Keratinocyte (primary cell): ENCODE data around the gene ITGB6.

ENCODE experiments used
- EZH2 ChIP-seq: IDR thresholded peaks from one replicate; pipeline ENCODE4 v1.6.1; 2012; ENCODE audit warnings: inconsistent platforms, mild to moderate bottlenecking, low read length, moderate library complexity
- TF ChIP-seq, protein P1 (sequence below), 3 experiments: IDR thresholded peaks in 1 of 3; conservative IDR thresholded peaks in 1 of 3; optimal IDR thresholded peaks in 1 of 3; 2 replicates in 2 of 3; 3 replicates in 1 of 3; pipeline versions ENCODE3 to v1.5.1; 2011; ENCODE audit warnings: low read length in 3 of 3, mild to moderate bottlenecking in 3 of 3, moderate library complexity in 2 of 3, control low read depth in 1 of 3, inconsistent platforms in 1 of 3; ENCODE audit not compliant: insufficient read depth in 2 of 3; ENCODE audit errors: extremely low read depth in 1 of 3

DNA sequence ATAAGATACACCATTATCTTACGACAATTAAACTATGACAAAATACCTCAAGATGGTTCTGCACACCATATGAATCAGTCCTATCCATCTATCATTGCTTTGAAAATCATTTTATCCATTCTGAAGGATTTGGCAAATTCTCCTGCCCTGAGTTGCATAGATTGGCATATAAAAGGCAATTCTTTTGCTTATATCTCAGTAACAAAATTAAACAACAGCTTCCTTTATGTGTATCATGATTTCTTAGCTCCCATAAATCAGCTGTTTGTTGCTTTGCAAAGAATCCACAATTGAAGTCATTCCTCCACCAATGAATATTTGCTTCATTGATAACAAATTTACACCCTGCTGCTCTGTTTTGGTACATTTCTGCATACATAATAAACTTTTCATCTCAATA lies 61.7 kb downstream of the ITGB6 start:
- TF ChIP-seq, protein P1, sequence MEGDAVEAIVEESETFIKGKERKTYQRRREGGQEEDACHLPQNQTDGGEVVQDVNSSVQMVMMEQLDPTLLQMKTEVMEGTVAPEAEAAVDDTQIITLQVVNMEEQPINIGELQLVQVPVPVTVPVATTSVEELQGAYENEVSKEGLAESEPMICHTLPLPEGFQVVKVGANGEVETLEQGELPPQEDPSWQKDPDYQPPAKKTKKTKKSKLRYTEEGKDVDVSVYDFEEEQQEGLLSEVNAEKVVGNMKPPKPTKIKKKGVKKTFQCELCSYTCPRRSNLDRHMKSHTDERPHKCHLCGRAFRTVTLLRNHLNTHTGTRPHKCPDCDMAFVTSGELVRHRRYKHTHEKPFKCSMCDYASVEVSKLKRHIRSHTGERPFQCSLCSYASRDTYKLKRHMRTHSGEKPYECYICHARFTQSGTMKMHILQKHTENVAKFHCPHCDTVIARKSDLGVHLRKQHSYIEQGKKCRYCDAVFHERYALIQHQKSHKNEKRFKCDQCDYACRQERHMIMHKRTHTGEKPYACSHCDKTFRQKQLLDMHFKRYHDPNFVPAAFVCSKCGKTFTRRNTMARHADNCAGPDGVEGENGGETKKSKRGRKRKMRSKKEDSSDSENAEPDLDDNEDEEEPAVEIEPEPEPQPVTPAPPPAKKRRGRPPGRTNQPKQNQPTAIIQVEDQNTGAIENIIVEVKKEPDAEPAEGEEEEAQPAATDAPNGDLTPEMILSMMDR (optimal IDR thresholded peaks at IDR 0.05 in 1 of 3, IDR thresholded peaks at IDR 0.05 in 1 of 3, conservative IDR thresholded peaks at IDR 0.05 in 1 of 3; ENCODE audit: extremely low read depth in 1 of 3, insufficient read depth in 2 of 3, low read length in 3 of 3), result no peak
- no peak for TF ChIP-seq EZH2
